ENCODE data around the gene ZNF331.

Gene ZNF331

GRCh38 chr19:53576941-53577653 lies 39.2 kb downstream of the ZNF331 start:
- H3K27ac ChIP-seq (replicated peaks; ENCODE audit: low read length), result no peak overlapping the region

GRCh38 chr19:53577968-53578367 lies 40.0 kb downstream of the ZNF331 start:
- Histone ChIP-seq H3K36me3 (replicated peaks in 1 of 2; ENCODE audit: control insufficient read depth in 2 of 2, insufficient read depth in 2 of 2, low read length in 2 of 2) (peaks cover 29 to 59% of the 10 kb centered on the region in 2 donors), H3K18ac (ENCODE audit: low read length) (no peak overlapping the region), H4K91ac (ENCODE audit: low read depth, low read length, poor library complexity) (no peak overlapping the region), H3K9ac (ENCODE audit: low read depth, low read length, poor library complexity) (no peak overlapping the region), H3K4me2 (ENCODE audit: insufficient read depth, low read length, poor library complexity, severe bottlenecking) (no peak overlapping the region), H3K4ac (ENCODE audit: low read length) (no peak overlapping the region), H3K27ac (replicated peaks; ENCODE audit: low read length) (no peak overlapping the region), H4K8ac (ENCODE audit: low read depth, low read length) (no peak overlapping the region), H2AK5ac (ENCODE audit: low read depth, low read length) (no peak overlapping the region), H3K9me3 (replicated peaks in 1 of 2; ENCODE audit: control insufficient read depth in 2 of 2, insufficient read depth in 1 of 2, low read depth in 1 of 2, low read length in 2 of 2) (peaks cover 32 to 53% of the 10 kb centered on the region in 2 donors), H3K4me1 (ENCODE audit: control insufficient read depth in 2 of 2, insufficient read depth in 1 of 2, low read depth in 1 of 2, low read length in 2 of 2) (no peaks in the 10 kb centered on the region), H3K79me1 (ENCODE audit: low read depth, low read length) (no peaks in the 10 kb centered on the region), H3K4me3 (ENCODE audit: low read length in 2 of 2) (no peak overlapping the region), H2BK5ac (ENCODE audit: low read length) (no peak overlapping the region), H2BK120ac (ENCODE audit: low read depth, low read length) (no peak overlapping the region), H2AFZ (ENCODE audit: low read length) (no peak overlapping the region), H3K14ac (ENCODE audit: low read length) (no peak overlapping the region), H3K27me3 (ENCODE audit: control insufficient read depth in 3 of 3, insufficient read depth in 3 of 3, low read depth in 1 of 3, low read length in 3 of 3) (no peaks in the 10 kb centered on the region), H2BK15ac (ENCODE audit: low read length) (no peak overlapping the region), H2BK12ac (ENCODE audit: low read length) (no peak overlapping the region), H3K23ac (ENCODE audit: low read depth, low read length, poor library complexity) (no peak overlapping the region)
- no peak for DNase-seq (ENCODE audit: low spot score)
- WGBS, 2 donors (ENCODE audit: extremely low coverage in 2 of 2, insufficient read length in 2 of 2, insufficient replicate concordance in 1 of 2), result no CpG with 5 or more reads among the region's 12 CpGs

More at GRCh38 chr19:53576941-53577653, 39.2 kb downstream of the ZNF331 start:
- WGBS, 2 donors (ENCODE audit: extremely low coverage in 2 of 2, insufficient read length in 2 of 2, insufficient replicate concordance in 1 of 2), result no CpG with 5 or more reads among the region's 20 CpGs
- Histone ChIP-seq H3K79me1 (ENCODE audit: low read depth, low read length) (no peaks in the 10 kb centered on the region), H4K8ac (ENCODE audit: low read depth, low read length) (no peak overlapping the region), H2AFZ (ENCODE audit: low read length) (no peak overlapping the region), H3K23ac (ENCODE audit: low read depth, low read length, poor library complexity) (no peak overlapping the region), H3K27me3 (ENCODE audit: control insufficient read depth in 3 of 3, insufficient read depth in 3 of 3, low read depth in 1 of 3, low read length in 3 of 3) (no peaks in the 10 kb centered on the region), H2BK5ac (ENCODE audit: low read length) (no peak overlapping the region), H3K9ac (ENCODE audit: low read depth, low read length, poor library complexity) (no peak overlapping the region), H3K18ac (ENCODE audit: low read length) (no peak overlapping the region), H4K91ac (ENCODE audit: low read depth, low read length, poor library complexity) (no peak overlapping the region), H3K4me3 (ENCODE audit: low read length in 2 of 2) (no peak overlapping the region), H3K4me1 (ENCODE audit: control insufficient read depth in 2 of 2, insufficient read depth in 1 of 2, low read depth in 1 of 2, low read length in 2 of 2) (no peaks in the 10 kb centered on the region), H2AK5ac (ENCODE audit: low read depth, low read length) (no peak overlapping the region), H3K4me2 (ENCODE audit: insufficient read depth, low read length, poor library complexity, severe bottlenecking) (no peak overlapping the region), H2BK120ac (ENCODE audit: low read depth, low read length) (no peak overlapping the region), H2BK15ac (ENCODE audit: low read length) (no peak overlapping the region), H3K9me3 (replicated peaks in 1 of 2; ENCODE audit: control insufficient read depth in 2 of 2, insufficient read depth in 1 of 2, low read depth in 1 of 2, low read length in 2 of 2) (peaks cover 32 to 58% of the 10 kb centered on the region in 2 donors), H2BK12ac (ENCODE audit: low read length) (no peak overlapping the region), H3K14ac (ENCODE audit: low read length) (no peak overlapping the region), H3K36me3 (replicated peaks in 1 of 2; ENCODE audit: control insufficient read depth in 2 of 2, insufficient read depth in 2 of 2, low read length in 2 of 2) (peaks cover 32 to 65% of the 10 kb centered on the region in 2 donors), H3K4ac (ENCODE audit: low read length) (no peak overlapping the region)
- DNase-seq (ENCODE audit: low spot score), result no peak

GRCh38 chr19:53579518-53579917 lies 41.6 kb downstream of the ZNF331 start:
- WGBS, 2 donors (ENCODE audit: extremely low coverage in 2 of 2, insufficient read length in 2 of 2, insufficient replicate concordance in 1 of 2), result no CpG with 5 or more reads among the region's 2 CpGs
- H3K14ac ChIP-seq (ENCODE audit: low read length), result no peak overlapping the region
- H3K36me3 ChIP-seq (replicated peaks in 1 of 2; ENCODE audit: control insufficient read depth in 2 of 2, insufficient read depth in 2 of 2, low read length in 2 of 2), result peaks cover 21 to 44% of the 10 kb centered on the region in 2 donors
- no peak overlapping the region for H3K9ac ChIP-seq (ENCODE audit: low read depth, low read length, poor library complexity)
- H3K79me1 ChIP-seq (ENCODE audit: low read depth, low read length), result no peaks in the 10 kb centered on the region
- H3K27ac ChIP-seq (replicated peaks; ENCODE audit: low read length), result no peak overlapping the region
- no peak overlapping the region for H3K4me3 ChIP-seq (ENCODE audit: low read length in 2 of 2)
- no peak overlapping the region for H3K23ac ChIP-seq (ENCODE audit: low read depth, low read length, poor library complexity)
- H4K8ac ChIP-seq (ENCODE audit: low read depth, low read length), result no peak overlapping the region
- peaks cover 28 to 42% of the 10 kb centered on the region in 2 donors for H3K9me3 ChIP-seq (replicated peaks in 1 of 2; ENCODE audit: control insufficient read depth in 2 of 2, insufficient read depth in 1 of 2, low read depth in 1 of 2, low read length in 2 of 2)
- no peak overlapping the region for H3K18ac ChIP-seq (ENCODE audit: low read length)
- no peak overlapping the region for H2BK5ac ChIP-seq (ENCODE audit: low read length)
- H2AK5ac ChIP-seq (ENCODE audit: low read depth, low read length), result no peak overlapping the region
- H3K4ac ChIP-seq (ENCODE audit: low read length), result no peak overlapping the region
- no peak overlapping the region for H2BK120ac ChIP-seq (ENCODE audit: low read depth, low read length)
- H2AFZ ChIP-seq (ENCODE audit: low read length), result no peak overlapping the region
- no peak overlapping the region for H2BK15ac ChIP-seq (ENCODE audit: low read length)
- no peak overlapping the region for H2BK12ac ChIP-seq (ENCODE audit: low read length)
- H3K4me1 ChIP-seq (ENCODE audit: control insufficient read depth in 2 of 2, insufficient read depth in 1 of 2, low read depth in 1 of 2, low read length in 2 of 2), result no peaks in the 10 kb centered on the region
- H3K4me2 ChIP-seq (ENCODE audit: insufficient read depth, low read length, poor library complexity, severe bottlenecking), result no peak overlapping the region
- no peaks in the 10 kb centered on the region for H3K27me3 ChIP-seq (ENCODE audit: control insufficient read depth in 3 of 3, insufficient read depth in 3 of 3, low read depth in 1 of 3, low read length in 3 of 3)
- no peak for DNase-seq (ENCODE audit: low spot score)
- no peak overlapping the region for H4K91ac ChIP-seq (ENCODE audit: low read depth, low read length, poor library complexity)

- H3K4ac ChIP-seq (ENCODE audit: low read length), result no peak overlapping the region
- WGBS, 2 donors (ENCODE audit: extremely low coverage in 2 of 2, insufficient read length in 2 of 2, insufficient replicate concordance in 1 of 2), result no CpG with 5 or more reads among the region's 17 CpGs
- no peak overlapping the region for H3K4me3 ChIP-seq (ENCODE audit: low read length in 2 of 2)
These were observed 43.2 kb downstream of the ZNF331 start for GRCh38 chr19:53580871-53581835.

More at GRCh38 chr19:53580871-53581835, 43.2 kb downstream of the ZNF331 start:
- Histone ChIP-seq H3K23ac (ENCODE audit: low read depth, low read length, poor library complexity) (no peak overlapping the region), H2BK5ac (ENCODE audit: low read length) (no peak overlapping the region), H2BK15ac (ENCODE audit: low read length) (no peak overlapping the region), H4K91ac (ENCODE audit: low read depth, low read length, poor library complexity) (no peak overlapping the region), H3K18ac (ENCODE audit: low read length) (no peak overlapping the region), H3K9ac (ENCODE audit: low read depth, low read length, poor library complexity) (no peak overlapping the region), H3K14ac (ENCODE audit: low read length) (no peak overlapping the region), H3K9me3 (replicated peaks in 1 of 2; ENCODE audit: control insufficient read depth in 2 of 2, insufficient read depth in 1 of 2, low read depth in 1 of 2, low read length in 2 of 2) (peaks cover 25 to 29% of the 10 kb centered on the region in 2 donors), H3K4me1 (ENCODE audit: control insufficient read depth in 2 of 2, insufficient read depth in 1 of 2, low read depth in 1 of 2, low read length in 2 of 2) (no peaks in the 10 kb centered on the region), H3K79me1 (ENCODE audit: low read depth, low read length) (no peaks in the 10 kb centered on the region), H3K27me3 (ENCODE audit: control insufficient read depth in 3 of 3, insufficient read depth in 3 of 3, low read depth in 1 of 3, low read length in 3 of 3) (no peaks in the 10 kb centered on the region), H2AFZ (ENCODE audit: low read length) (no peak overlapping the region), H3K36me3 (replicated peaks in 1 of 2; ENCODE audit: control insufficient read depth in 2 of 2, insufficient read depth in 2 of 2, low read length in 2 of 2) (peaks cover 20 to 37% of the 10 kb centered on the region in 2 donors), H3K27ac (replicated peaks; ENCODE audit: low read length) (no peak overlapping the region), H2BK12ac (ENCODE audit: low read length) (no peak overlapping the region), H2BK120ac (ENCODE audit: low read depth, low read length) (no peak overlapping the region), H4K8ac (ENCODE audit: low read depth, low read length) (no peak overlapping the region), H3K4me2 (ENCODE audit: insufficient read depth, low read length, poor library complexity, severe bottlenecking) (no peak overlapping the region), H2AK5ac (ENCODE audit: low read depth, low read length) (no peak overlapping the region)
- DNase-seq (ENCODE audit: low spot score), result no peak
